Prostate gland (tissue), 2 donors: ENCODE data around the gene BMP6.

Experiments
- CTCF ChIP-seq, 4 experiments: fragments of 200-600 bp in 2 of 4; fragments of 450-650 bp in 2 of 4; sonication (generic) in 2 of 4; IDR thresholded peaks; 1 replicate in 3 of 4; 2 replicates in 1 of 4; pipeline ENCODE4 v1.5.1; 2016 to 2019; ENCODE audit warnings: antibody characterized with exemption in 4 of 4, mild to moderate bottlenecking in 2 of 4, moderate library complexity in 2 of 4
- POLR2A ChIP-seq: fragments of 450-650 bp; IDR thresholded peaks from one replicate; pipeline ENCODE4 v1.6.1; 2016; ENCODE audit warnings: antibody characterized with exemption, mild to moderate bottlenecking
- POLR2AphosphoS5 ChIP-seq: sonication (generic); formaldehyde crosslinking; IDR thresholded peaks from one replicate; pipeline ENCODE4 v1.6.1; 2017; ENCODE audit warnings: antibody characterized with exemption

- TF ChIP-seq POLR2AphosphoS5 (no peak), POLR2A (no peak), CTCF (IDR thresholded peaks at IDR 0.05) (no peak)
Observed at GRCh38 chr6:7703148-7703680, 22.7 kb upstream of the BMP6 start.
